WTC11 (cell line): ENCODE measurements around the gene KERA. TPM values are rescaled to one million over a fixed set of nuclear protein-coding genes. Genes with fewer than 3 reads are reported as not detected.

Experiments used
- ATAC-seq: fragments of 200-7000 bp; cut with Tn5 transposase; 2 replicates; pipeline ENCODE4 v1.10.0; 2021; ENCODE audit warnings: mild to moderate bottlenecking, moderate library complexity
- CTCF ChIA-PET: fragments of 300-600 bp; sonication (Branson Sonifier 250); formaldehyde crosslinking; loops from one replicate; lab custom pipeline; 2021; ENCODE audit warnings: antibody characterized with exemption; lab: Charles Lee
- POLR2A ChIA-PET: fragments of 350-600 bp; sonication (Branson Sonifier 250); formaldehyde crosslinking; loops from one replicate; lab custom pipeline; 2021; ENCODE audit warnings: antibody characterized with exemption; lab: Charles Lee
- DNase-seq: peaks from one replicate; pipeline ENCODE4 v3.0.0; 2021; ENCODE audit warnings: low spot score
- H3K27ac Mint-ChIP-seq: 2 replicates; pipeline ENCODE4 v1.8.0; 2021; ENCODE audit warnings: mixed read lengths
- H3K27me3 Mint-ChIP-seq: 2 replicates; pipeline ENCODE4 v1.8.0; 2021; ENCODE audit warnings: low read depth, mild to moderate bottlenecking, moderate library complexity, mixed read lengths
- H3K36me3 Mint-ChIP-seq: 2 replicates; pipeline ENCODE4 v1.8.0; 2021; ENCODE audit warnings: mixed read lengths
- H3K4me1 Mint-ChIP-seq: 2 replicates; pipeline ENCODE4 v1.8.0; 2022; ENCODE audit warnings: mixed read lengths
- H3K4me3 Mint-ChIP-seq: 2 replicates; pipeline ENCODE4 v1.8.0; 2021; ENCODE audit warnings: mild to moderate bottlenecking, moderate library complexity, mixed read lengths
- H3K9me3 Mint-ChIP-seq: 2 replicates; pipeline ENCODE4 v1.8.0; 2021; ENCODE audit warnings: mixed read lengths
- ATF6 ChIP-seq: sonication (generic); formaldehyde crosslinking; IDR thresholded peaks from 2 replicates; pipeline ENCODE4 v1.8.1; 2023; ENCODE audit warnings: mild to moderate bottlenecking, missing genetic modification reagents
- CREB1 ChIP-seq: sonication (generic); formaldehyde crosslinking; IDR thresholded peaks from 2 replicates; pipeline ENCODE4 v1.8.0; 2023; ENCODE audit warnings: mild to moderate bottlenecking, missing genetic modification reagents
- CTCF ChIP-seq: fragments of 200-600 bp; IDR thresholded peaks from 2 replicates; pipeline ENCODE4 v1.8.0; 2022; ENCODE audit warnings: antibody characterized with exemption
- E2F1 ChIP-seq: sonication (generic); formaldehyde crosslinking; IDR thresholded peaks from 2 replicates; pipeline ENCODE4 v1.8.0; 2022; ENCODE audit warnings: mild to moderate bottlenecking, missing genetic modification reagents
- EMX1 ChIP-seq: fragments of 250-450 bp; sonication (Bioruptor Pico); IDR thresholded peaks from 2 replicates; pipeline ENCODE4 v1.8.0; 2021; ENCODE audit warnings: mild to moderate bottlenecking
- ESRRA ChIP-seq: sonication (generic); formaldehyde crosslinking; IDR thresholded peaks from 2 replicates; pipeline ENCODE4 v1.8.1; 2022; ENCODE audit warnings: mild to moderate bottlenecking, missing genetic modification reagents, borderline replicate concordance
- FOXP4 ChIP-seq: sonication (generic); formaldehyde crosslinking; IDR thresholded peaks from 2 replicates; pipeline ENCODE4 v1.8.0; 2022; ENCODE audit warnings: mild to moderate bottlenecking, missing genetic modification reagents
- HMGA2 ChIP-seq: fragments of 250-450 bp; sonication (Bioruptor Pico); IDR thresholded peaks from 2 replicates; pipeline ENCODE4 v1.4.0; 2021; ENCODE audit warnings: mild to moderate bottlenecking, moderate library complexity
- NR3C1 ChIP-seq: sonication (generic); formaldehyde crosslinking; conservative IDR thresholded peaks from 2 replicates; pipeline ENCODE4 v1.8.1; 2023; ENCODE audit warnings: low read depth, mild to moderate bottlenecking, missing genetic modification reagents
- SMAD4 ChIP-seq: sonication (generic); formaldehyde crosslinking; IDR thresholded peaks from 2 replicates; pipeline ENCODE4 v1.8.0; 2022; ENCODE audit warnings: mild to moderate bottlenecking, missing genetic modification reagents
- SP1 ChIP-seq: sonication (generic); formaldehyde crosslinking; conservative IDR thresholded peaks from 2 replicates; pipeline ENCODE4 v1.8.1; 2022; ENCODE audit warnings: missing genetic modification reagents
- TP53 ChIP-seq: sonication (generic); formaldehyde crosslinking; IDR thresholded peaks from 2 replicates; pipeline ENCODE4 v1.8.1; 2023; ENCODE audit warnings: mild to moderate bottlenecking, missing genetic modification reagents
- ZNF232 ChIP-seq: sonication (generic); formaldehyde crosslinking; IDR thresholded peaks from 2 replicates; pipeline ENCODE4 v1.8.0; 2022; ENCODE audit warnings: mild to moderate bottlenecking, missing genetic modification reagents
- ZNF396 ChIP-seq: fragments of 250-450 bp; sonication (Bioruptor Pico); IDR thresholded peaks from 2 replicates; pipeline ENCODE4 v1.8.0; 2021; ENCODE audit warnings: mild to moderate bottlenecking, moderate library complexity, borderline replicate concordance
- total RNA-seq: library from RNA; stranded (reverse); gene quantifications from 3 replicates; pipeline ENCODE4 v1.2.3, GENCODE V29; 2021
- TF ChIP-seq, protein P1 (sequence below): fragments of 250-450 bp; sonication (Bioruptor Pico); IDR thresholded peaks from 2 replicates; pipeline ENCODE4 v2.1.2; 2022; ENCODE audit warnings: mild to moderate bottlenecking, moderate library complexity
- TF ChIP-seq, protein P2 (sequence below): fragments of 250-450 bp; sonication (Bioruptor Pico); conservative IDR thresholded peaks from 2 replicates; pipeline ENCODE4 v1.9.0; 2021; ENCODE audit warnings: mild to moderate bottlenecking
- TF ChIP-seq, protein P3 (sequence below): sonication (generic); formaldehyde crosslinking; IDR thresholded peaks from 2 replicates; pipeline ENCODE4 v1.8.0; 2022; ENCODE audit warnings: mild to moderate bottlenecking, missing genetic modification reagents

KERA gene
- total RNA-seq, 1 experiment from 2014 or later: not detected

GRCh38 chr12:91099341-91099740, 41.5 kb upstream of the KERA start:
- H3K4me1 Mint-ChIP-seq: no peaks in the 10 kb centered on the region

More at GRCh38 chr12:91099341-91099740, 41.5 kb upstream of the KERA start:
- Mint-ChIP-seq H3K36me3 (no peaks in the 10 kb centered on the region), H3K27me3 (no peaks in the 10 kb centered on the region; the same call in 1 of the 2 replicates), H3K4me3 (no peak overlapping the region), H3K9me3 (peaks cover 3% of the 10 kb centered on the region; the same call in 1 of the 2 replicates), H3K27ac (no peak overlapping the region)
- no peak for TF ChIP-seq CREB1 (CRISPR knock-in tag)
- no peak for TF ChIP-seq ATF6 (CRISPR knock-in tag)
- no peak for TF ChIP-seq NR3C1 (CRISPR knock-in tag)
- TF ChIP-seq ZNF232: no peak
- TF ChIP-seq HMGA2 (CRISPR knock-in tag): no peak
- TF ChIP-seq, protein P1, sequence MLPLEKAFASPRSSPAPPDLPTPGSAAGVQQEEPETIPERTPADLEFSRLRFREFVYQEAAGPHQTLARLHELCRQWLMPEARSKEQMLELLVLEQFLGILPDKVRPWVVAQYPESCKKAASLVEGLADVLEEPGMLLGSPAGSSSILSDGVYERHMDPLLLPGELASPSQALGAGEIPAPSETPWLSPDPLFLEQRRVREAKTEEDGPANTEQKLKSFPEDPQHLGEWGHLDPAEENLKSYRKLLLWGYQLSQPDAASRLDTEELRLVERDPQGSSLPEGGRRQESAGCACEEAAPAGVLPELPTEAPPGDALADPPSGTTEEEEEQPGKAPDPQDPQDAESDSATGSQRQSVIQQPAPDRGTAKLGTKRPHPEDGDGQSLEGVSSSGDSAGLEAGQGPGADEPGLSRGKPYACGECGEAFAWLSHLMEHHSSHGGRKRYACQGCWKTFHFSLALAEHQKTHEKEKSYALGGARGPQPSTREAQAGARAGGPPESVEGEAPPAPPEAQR (CRISPR knock-in tag): no peak
- TF ChIP-seq, protein P2, sequence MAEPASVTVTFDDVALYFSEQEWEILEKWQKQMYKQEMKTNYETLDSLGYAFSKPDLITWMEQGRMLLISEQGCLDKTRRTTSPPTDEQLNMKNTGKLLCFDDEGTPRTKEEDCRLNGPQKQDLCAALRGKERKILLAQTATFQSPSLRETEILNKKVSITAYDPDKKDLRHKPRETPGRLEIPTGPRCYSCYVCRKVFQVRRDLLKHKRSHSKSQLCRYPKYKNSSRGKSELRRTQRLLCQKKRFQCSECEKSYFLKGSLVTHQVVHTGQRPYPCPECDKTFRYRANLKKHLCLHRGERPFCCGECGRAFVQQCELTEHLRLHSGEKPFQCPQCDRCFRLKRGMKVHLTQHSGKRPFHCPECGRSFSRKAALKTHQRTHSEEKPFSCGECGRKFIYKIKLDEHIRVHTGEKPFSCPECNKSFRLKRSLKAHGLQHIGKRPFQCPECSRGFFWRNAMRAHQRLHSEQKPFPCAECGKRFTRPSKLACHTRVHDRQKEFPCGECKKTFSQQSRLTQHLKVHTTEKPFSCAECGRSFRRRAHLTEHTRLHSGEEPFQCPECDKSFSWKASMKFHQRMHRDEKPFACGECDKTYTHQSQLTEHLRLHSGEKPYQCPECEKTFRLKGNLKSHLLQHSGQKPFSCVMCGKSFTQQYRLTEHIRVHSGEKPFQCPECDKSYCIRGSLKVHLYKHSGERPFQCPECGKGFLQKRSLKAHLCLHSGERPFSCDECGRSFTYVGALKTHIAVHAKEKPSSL (CRISPR knock-in tag): no peak
- no peak for TF ChIP-seq SP1
- TF ChIP-seq FOXP4 (CRISPR knock-in tag): no peak
- no peak for TF ChIP-seq ZNF396 (CRISPR knock-in tag)
- TF ChIP-seq ESRRA (CRISPR knock-in tag): no peak
- TF ChIP-seq E2F1 (CRISPR knock-in tag): no peak
- no peak for TF ChIP-seq CTCF
- no peak for TF ChIP-seq SMAD4
- TF ChIP-seq, protein P3, sequence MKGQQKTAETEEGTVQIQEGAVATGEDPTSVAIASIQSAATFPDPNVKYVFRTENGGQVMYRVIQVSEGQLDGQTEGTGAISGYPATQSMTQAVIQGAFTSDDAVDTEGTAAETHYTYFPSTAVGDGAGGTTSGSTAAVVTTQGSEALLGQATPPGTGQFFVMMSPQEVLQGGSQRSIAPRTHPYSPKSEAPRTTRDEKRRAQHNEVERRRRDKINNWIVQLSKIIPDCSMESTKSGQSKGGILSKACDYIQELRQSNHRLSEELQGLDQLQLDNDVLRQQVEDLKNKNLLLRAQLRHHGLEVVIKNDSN (CRISPR knock-in tag): no peak
- TF ChIP-seq TP53 (CRISPR knock-in tag): no peak
- TF ChIP-seq EMX1 (CRISPR knock-in tag): no peak
- no peak for DNase-seq
- POLR2A ChIA-PET: no interaction called here
- no peak for ATAC-seq
- CTCF ChIA-PET: no interaction called here
